ENCODE results near the gene LYPD1. TPM values are rescaled to one million over a fixed set of nuclear protein-coding genes. Genes with fewer than 3 reads are reported as not detected.
"Not testable (repeated sequence)": the region's sequence is repeated elsewhere in the genome, so short reads cannot be mapped to it uniquely, and the experiment has no call there.

LYPD1 gene
- total RNA-seq, 2 donors from 2014 or later, result 0.22 TPM; not detected in 1

GRCh38 chr2:132701810-132702209 is 31.8 kb upstream of the LYPD1 start:
- TF ChIP-seq CTCF (IDR thresholded peaks at IDR 0.05), result no peak
- H3K9me3 ChIP-seq, result no peaks in the 10 kb centered on the region

DNA sequence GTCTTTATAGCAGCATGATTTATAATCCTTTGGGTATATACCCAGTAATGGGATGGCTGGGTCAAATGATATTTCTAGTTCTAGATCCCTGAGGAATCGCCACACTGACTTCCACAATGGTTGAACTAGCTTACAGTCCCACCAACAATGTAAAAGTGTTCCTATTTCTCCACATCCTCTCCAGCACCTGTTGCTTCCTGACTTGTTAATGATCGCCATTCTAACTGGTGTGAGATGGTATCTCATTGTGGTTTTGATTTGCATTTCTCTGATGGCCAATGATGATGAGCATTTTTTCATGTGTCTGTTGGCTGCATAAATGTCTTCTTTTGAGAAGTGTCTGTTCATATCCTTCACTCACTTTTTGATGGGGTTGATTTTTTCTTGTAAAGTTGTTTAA is 29.8 kb upstream of the LYPD1 start:
- H3K27me3 ChIP-seq; H3K4me3 ChIP-seq; H3K9me3 ChIP-seq; H3K36me3 ChIP-seq; H3K27ac ChIP-seq; DNase-seq (ENCODE audit: low spot score); H3K4me1 ChIP-seq: not testable (repeated sequence)

More at GRCh38 chr2:132701810-132702209, 31.8 kb upstream of the LYPD1 start:
- H3K4me3 ChIP-seq, result no peak overlapping the region
- no peak for DNase-seq (ENCODE audit: low spot score)
- H3K27ac ChIP-seq, result no peak overlapping the region
- no peaks in the 10 kb centered on the region for H3K27me3 ChIP-seq
- H3K4me1 ChIP-seq, result no peaks in the 10 kb centered on the region
- no peaks in the 10 kb centered on the region for H3K36me3 ChIP-seq

- H3K4me3 ChIP-seq; H3K36me3 ChIP-seq; H3K4me1 ChIP-seq; H3K9me3 ChIP-seq; H3K27me3 ChIP-seq; H3K27ac ChIP-seq; DNase-seq (ENCODE audit: low spot score): not testable (repeated sequence)
Measured at GRCh38 chr2:132698347-132698746, 28.3 kb upstream of the LYPD1 start.

DNA sequence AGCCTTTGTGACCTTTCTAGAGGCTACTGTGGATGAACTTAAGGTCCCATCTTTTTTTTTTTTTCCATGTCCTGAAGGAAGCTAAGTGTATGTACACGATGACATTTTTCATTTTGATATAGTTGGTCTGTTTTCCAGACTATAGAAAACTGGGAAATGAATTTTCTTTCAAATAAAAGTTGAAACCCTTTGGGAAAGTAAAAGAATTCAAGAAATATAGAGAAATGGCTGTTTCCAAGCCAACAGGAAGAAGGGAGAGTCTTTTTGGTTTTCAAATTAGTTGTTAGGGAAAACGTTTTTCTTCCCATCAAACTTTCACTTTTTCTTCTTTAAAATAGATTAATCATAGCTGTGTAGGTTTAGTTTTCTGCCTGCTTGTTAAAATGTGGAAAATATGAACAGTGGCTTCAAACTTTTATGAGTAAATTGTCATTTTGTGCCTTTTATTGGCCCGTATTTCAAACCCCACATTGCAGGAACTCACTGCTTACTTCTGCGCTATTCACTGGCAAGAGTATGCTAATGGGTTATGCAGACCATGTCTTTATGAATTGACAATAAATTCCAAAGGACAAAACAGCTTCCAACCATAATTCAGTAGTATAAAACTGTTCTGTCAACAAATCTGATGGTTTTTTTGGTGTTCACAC is 27.7 kb upstream of the LYPD1 start:
- no peak for TF ChIP-seq CTCF (IDR thresholded peaks at IDR 0.05)
- no peak overlapping the region for H3K4me3 ChIP-seq
- no peaks in the 10 kb centered on the region for H3K36me3 ChIP-seq
- H3K27me3 ChIP-seq, result no peaks in the 10 kb centered on the region
- no peaks in the 10 kb centered on the region for H3K9me3 ChIP-seq
- no peak for DNase-seq (ENCODE audit: low spot score)
- no peak overlapping the region for H3K27ac ChIP-seq
- no peaks in the 10 kb centered on the region for H3K4me1 ChIP-seq

- H3K4me1 ChIP-seq, result no peaks in the 10 kb centered on the region
- no peaks in the 10 kb centered on the region for H3K36me3 ChIP-seq
- no peak overlapping the region for H3K4me3 ChIP-seq
- no peak for DNase-seq (ENCODE audit: low spot score)
- TF ChIP-seq CTCF (IDR thresholded peaks at IDR 0.05), result no peak
- no peaks in the 10 kb centered on the region for H3K9me3 ChIP-seq
- no peaks in the 10 kb centered on the region for H3K27me3 ChIP-seq
- H3K27ac ChIP-seq, result no peak overlapping the region
Measured at GRCh38 chr2:132692816-132693215, 22.8 kb upstream of the LYPD1 start.

- H3K9me3 ChIP-seq, result no peaks in the 10 kb centered on the region
- H3K4me1 ChIP-seq, result no peaks in the 10 kb centered on the region
- H3K27ac ChIP-seq, result no peak overlapping the region
- no peak for DNase-seq (ENCODE audit: low spot score)
- H3K36me3 ChIP-seq, result no peaks in the 10 kb centered on the region
- H3K4me3 ChIP-seq, result no peak overlapping the region
- no peaks in the 10 kb centered on the region for H3K27me3 ChIP-seq
- no peak for TF ChIP-seq CTCF (IDR thresholded peaks at IDR 0.05)
Measured at GRCh38 chr2:132691556-132691955, 21.6 kb upstream of the LYPD1 start.

- no peak for TF ChIP-seq CTCF (IDR thresholded peaks at IDR 0.05)
- Histone ChIP-seq H3K36me3 (no peaks in the 10 kb centered on the region), H3K27ac (no peak overlapping the region), H3K27me3 (no peaks in the 10 kb centered on the region), H3K4me3 (no peak overlapping the region), H3K4me1 (no peaks in the 10 kb centered on the region), H3K9me3 (no peaks in the 10 kb centered on the region)
- no peak for DNase-seq (ENCODE audit: low spot score)
Measured at GRCh38 chr2:132690664-132691303, 20.8 kb upstream of the LYPD1 start.

Measured in right atrium auricular region (tissue), 2 donors.